Keratinocyte (primary cell): ENCODE results near the gene ATP5PF. TPM values are rescaled to one million over a fixed set of nuclear protein-coding genes. Genes with fewer than 3 reads are reported as not detected.

Experiments used
- DNase-seq: peaks from one replicate; pipeline ENCODE4 v3.0.0-alpha.2; 2011; ENCODE audit warnings: low read depth, missing footprints, low spot score
- FAIRE-seq: peaks from 2 replicates; lab custom pipeline; 2011; peaks lifted over from hg19 to GRCh38; lab: Jason Lieb, UNC
- H2AFZ ChIP-seq: 2 replicates; pipeline ENCODE4 v1.6.0; 2012; ENCODE audit warnings: low read length, control low read depth, inconsistent platforms; ENCODE audit not compliant: control insufficient read depth
- H3K27ac ChIP-seq: 2 replicates; pipeline ENCODE4 v1.5.1; 2011; ENCODE audit warnings: low read length; ENCODE audit not compliant: control insufficient read depth, insufficient read depth
- H3K27me3 ChIP-seq: 3 replicates; pipeline ENCODE4 v1.6.0; 2011; ENCODE audit warnings: low read length; ENCODE audit not compliant: control insufficient read depth, insufficient read depth; ENCODE audit errors: extremely low read depth
- H3K36me3 ChIP-seq, 2 experiments: 2 replicates in 1 of 2; 3 replicates in 1 of 2; pipeline ENCODE4 v1.5.1; 2011; ENCODE audit warnings: low read length in 2 of 2, mild to moderate bottlenecking in 1 of 2; ENCODE audit not compliant: control insufficient read depth in 2 of 2, insufficient read depth in 2 of 2; ENCODE audit errors: extremely low read depth in 1 of 2
- H3K4me1 ChIP-seq: 3 replicates; pipeline ENCODE4 v1.5.1; 2011; ENCODE audit warnings: low read length; ENCODE audit not compliant: control insufficient read depth, insufficient read depth; ENCODE audit errors: extremely low read depth
- H3K4me2 ChIP-seq: 3 replicates; pipeline ENCODE4 v1.6.0; 2011; ENCODE audit warnings: low read depth, low read length; ENCODE audit not compliant: control insufficient read depth, insufficient read depth; ENCODE audit errors: extremely low read depth
- H3K4me3 ChIP-seq, 3 experiments: fragments of 200-600 bp in 1 of 3; sonication (generic) in 1 of 3; 2 replicates in 2 of 3; 3 replicates in 1 of 3; pipeline ENCODE4 v1.5.1; 2011 to 2016; ENCODE audit warnings: low read length in 3 of 3, mild to moderate bottlenecking in 3 of 3, control low read depth in 2 of 3, inconsistent platforms in 1 of 3, low read depth in 1 of 3, mixed read lengths in 1 of 3, mixed run types in 1 of 3, moderate library complexity in 1 of 3; ENCODE audit not compliant: control insufficient read depth in 2 of 3, insufficient read depth in 2 of 3; ENCODE audit errors: extremely low read depth in 1 of 3
- H3K79me2 ChIP-seq: 2 replicates; pipeline ENCODE4 v1.6.0; 2012; ENCODE audit warnings: low read length; ENCODE audit not compliant: control insufficient read depth, insufficient read depth
- H3K9ac ChIP-seq: 3 replicates; pipeline ENCODE4 v1.6.0; 2011; ENCODE audit warnings: low read length; ENCODE audit not compliant: control insufficient read depth, insufficient read depth; ENCODE audit errors: extremely low read depth
- H3K9me1 ChIP-seq: 3 replicates; pipeline ENCODE4 v1.6.0; 2011; ENCODE audit warnings: low read length; ENCODE audit not compliant: control insufficient read depth, insufficient read depth; ENCODE audit errors: extremely low read depth
- H3K9me3 ChIP-seq: 2 replicates; pipeline ENCODE4 v1.5.1; 2012; ENCODE audit warnings: low read depth, low read length; ENCODE audit not compliant: control insufficient read depth
- H4K20me1 ChIP-seq: 3 replicates; pipeline ENCODE4 v1.6.0; 2011; ENCODE audit warnings: low read length; ENCODE audit not compliant: control insufficient read depth, insufficient read depth; ENCODE audit errors: extremely low read depth
- CTCF ChIP-seq, 3 experiments: IDR thresholded peaks in 1 of 3; conservative IDR thresholded peaks in 1 of 3; optimal IDR thresholded peaks in 1 of 3; 2 replicates in 2 of 3; 3 replicates in 1 of 3; pipeline versions ENCODE3 to v1.5.1; 2011; ENCODE audit warnings: low read length in 3 of 3, mild to moderate bottlenecking in 3 of 3, moderate library complexity in 2 of 3, control low read depth in 1 of 3, inconsistent platforms in 1 of 3; ENCODE audit not compliant: insufficient read depth in 2 of 3; ENCODE audit errors: extremely low read depth in 1 of 3
- EZH2 ChIP-seq: IDR thresholded peaks from one replicate; pipeline ENCODE4 v1.6.1; 2012; ENCODE audit warnings: inconsistent platforms, mild to moderate bottlenecking, low read length, moderate library complexity
- dilution Hi-C: fragments of 300-500 bp; cut with MboI; formaldehyde crosslinking; loops from one replicate; pipeline ENCODE4 v1.7.0; 2020; ENCODE audit warnings: low sequenced_read_pairs; ENCODE audit not compliant: extremely low pct_ligation_motif_present
- polyA plus RNA-seq, 5 experiments: library from polyadenylated mRNA; depleted of rRNA in 3 of 5; stranded (reverse) in 3 of 5; stranded (forward) in 1 of 5; unstranded in 1 of 5; fragments of >200 nt; gene quantifications; 1 replicate in 1 of 5; 2 replicates in 3 of 5; 3 replicates in 1 of 5; pipeline versions ENCODE4 v1.2.1 to v1.2.3, GENCODE V29; 2011 to 2012; ENCODE audit warnings: missing spikeins in 2 of 5, low read depth in 1 of 5, low replicate concordance in 1 of 5

ATP5PF gene
- polyA plus RNA-seq, 1 donor (not counting 4 experiments of a cell fraction or from before 2014, with no cell fraction given): 256 TPM

GRCh38 chr21:25689226-25689625, 45.5 kb downstream of the ATP5PF start:
- peaks cover 4% of the 10 kb centered on the region for H3K27me3 ChIP-seq
- H3K27ac ChIP-seq: no peak overlapping the region
- H3K4me2 ChIP-seq: no peak overlapping the region
- no peaks in the 10 kb centered on the region for H3K79me2 ChIP-seq
- no peak for DNase-seq
- H2AFZ ChIP-seq: no peak overlapping the region
- no peak overlapping the region for H3K9ac ChIP-seq
- no peaks in the 10 kb centered on the region for H3K9me3 ChIP-seq
- H3K4me3 ChIP-seq: no peak overlapping the region
- dilution Hi-C loops: no loop called here
- no peaks in the 10 kb centered on the region for H3K36me3 ChIP-seq
- H3K4me1 ChIP-seq: no peaks in the 10 kb centered on the region
- H4K20me1 ChIP-seq: no peaks in the 10 kb centered on the region
- no peak for TF ChIP-seq CTCF (optimal IDR thresholded peaks at IDR 0.05 in 1 of 3, IDR thresholded peaks at IDR 0.05 in 1 of 3, conservative IDR thresholded peaks at IDR 0.05 in 1 of 3; ENCODE audit: extremely low read depth in 1 of 3, insufficient read depth in 2 of 3, low read length in 3 of 3)
- TF ChIP-seq EZH2: no peak
- H3K9me1 ChIP-seq: no peaks in the 10 kb centered on the region
- no peak for FAIRE-seq

DNA sequence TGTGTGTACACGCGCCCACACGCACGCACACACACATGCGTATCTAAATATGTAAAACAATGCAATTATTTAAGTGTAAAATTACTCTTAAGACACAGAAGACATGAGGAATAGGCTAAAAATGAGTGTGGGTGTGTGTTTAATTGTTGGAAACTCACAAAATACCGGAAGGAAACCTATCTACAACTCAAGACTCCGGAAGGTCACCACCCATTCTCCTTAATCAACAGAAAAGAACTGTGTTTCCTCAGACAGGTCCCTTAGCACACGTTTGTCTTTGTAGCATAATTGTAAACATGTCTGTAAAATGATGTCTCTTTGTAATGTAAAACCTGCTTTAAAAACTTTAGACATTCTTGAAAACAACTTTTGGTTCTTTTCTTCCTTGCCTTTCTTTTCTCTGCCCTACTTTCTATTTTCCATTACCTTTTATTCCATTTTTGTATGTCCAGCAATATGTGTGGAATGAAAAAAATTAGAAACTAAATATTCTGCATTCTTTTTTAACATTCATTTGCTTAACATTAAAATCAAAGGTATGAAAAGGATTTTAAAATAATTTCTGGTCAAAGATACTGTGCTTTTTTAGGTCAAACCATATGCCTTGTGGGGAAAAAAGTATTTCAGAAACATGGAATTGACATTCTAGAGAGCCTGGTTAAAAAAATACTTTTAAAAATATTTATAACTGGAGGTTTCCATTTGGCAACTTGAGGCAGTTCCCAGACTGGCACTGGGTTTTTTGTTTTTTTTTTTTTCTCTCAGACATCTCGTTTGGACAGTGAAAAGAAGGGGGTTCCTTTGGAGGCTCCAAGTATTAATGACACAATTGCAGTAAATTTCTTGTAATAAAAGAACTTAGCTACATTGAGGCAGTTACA, 46.2 kb downstream of the ATP5PF start:
- Histone ChIP-seq H2AFZ (no peak overlapping the region), H3K79me2 (no peaks in the 10 kb centered on the region), H3K27me3 (peaks cover 4% of the 10 kb centered on the region), H3K27ac (no peak overlapping the region), H3K9me1 (no peaks in the 10 kb centered on the region), H3K4me2 (no peak overlapping the region), H3K9me3 (no peaks in the 10 kb centered on the region), H3K4me3 (no peak overlapping the region), H3K4me1 (no peaks in the 10 kb centered on the region), H3K9ac (no peak overlapping the region), H4K20me1 (no peaks in the 10 kb centered on the region), H3K36me3 (no peaks in the 10 kb centered on the region)
- DNase-seq (no peak), FAIRE-seq (no peak)
- dilution Hi-C loops: no loop called here
- TF ChIP-seq CTCF (optimal IDR thresholded peaks at IDR 0.05 in 1 of 3, IDR thresholded peaks at IDR 0.05 in 1 of 3, conservative IDR thresholded peaks at IDR 0.05 in 1 of 3; ENCODE audit: extremely low read depth in 1 of 3, insufficient read depth in 2 of 3, low read length in 3 of 3) (no peak), EZH2 (no peak)
